ENCODE measurements around the gene SUSD5. TPM values are rescaled to one million over a fixed set of nuclear protein-coding genes. Genes with fewer than 3 reads are reported as not detected.

SUSD5 gene
- total and polyA plus RNA-seq, 2 of the 4 experiments (the other 2 are of a cell fraction) = 1.4 to 2.9 TPM

- Histone ChIP-seq H3K23ac (ENCODE audit: low read depth, low read length) (no peak overlapping the region), H4K5ac (ENCODE audit: low read depth, low read length) (no peak overlapping the region), H3K27ac (ENCODE audit: insufficient read depth, low read length) (no peak overlapping the region), H3K4me3 (ENCODE audit: insufficient read depth, low read depth, low read length) (no peak overlapping the region), H2BK20ac (ENCODE audit: low read depth, low read length) (no peak overlapping the region), H3K4me2 (ENCODE audit: low read depth, low read length) (no peak overlapping the region), H4K91ac (ENCODE audit: insufficient read depth, low read depth, low read length) (no peak overlapping the region), H3K4ac (ENCODE audit: low read depth, low read length) (no peak overlapping the region), H2BK120ac (ENCODE audit: low read depth, low read length) (no peak overlapping the region), H3K36me3 (ENCODE audit: control insufficient read depth, insufficient read depth, low read length) (no peaks in the 10 kb centered on the region), H3K79me1 (ENCODE audit: low read depth in 1 of 2, low read length in 2 of 2) (no peaks in the 10 kb centered on the region), H3K56ac (ENCODE audit: extremely low read depth, insufficient read depth, low read length) (no peak overlapping the region), H4K20me1 (ENCODE audit: insufficient read depth, low read length) (no peaks in the 10 kb centered on the region), H2BK5ac (ENCODE audit: low read depth, low read length, poor library complexity, severe bottlenecking) (no peak overlapping the region), H4K8ac (ENCODE audit: low read depth in 2 of 2, low read length in 2 of 2) (no peak overlapping the region), H3K27me3 (ENCODE audit: control insufficient read depth, insufficient read depth, low read length) (peaks cover 4% of the 10 kb centered on the region; the same call in 1 of the 2 replicates), H3K9ac (ENCODE audit: low read depth, low read length) (no peak overlapping the region), H3K18ac (ENCODE audit: low read depth, low read length) (no peak overlapping the region), H3K14ac (replicated peaks; ENCODE audit: low read depth, low read length) (no peak overlapping the region), H2AFZ (replicated peaks; ENCODE audit: low read length, poor library complexity) (no peak overlapping the region), H3K9me1 (ENCODE audit: insufficient read depth, low read length) (no peaks in the 10 kb centered on the region), H2AK9ac (replicated peaks; ENCODE audit: low read depth, low read length, poor library complexity) (no peak overlapping the region), H2BK15ac (ENCODE audit: low read depth, low read length) (no peak overlapping the region), H2AK5ac (ENCODE audit: low read depth, low read length) (no peak overlapping the region), H3K4me1 (ENCODE audit: control insufficient read depth, insufficient read depth, low read length) (no peaks in the 10 kb centered on the region), H3K9me3 (ENCODE audit: control insufficient read depth, insufficient read depth, low read length) (no peaks in the 10 kb centered on the region)
- intact Hi-C loops (cut with micrococcal nuclease) = no loop called here
- dilution Hi-C loops (cut with HindIII; ENCODE audit: low sequenced_read_pairs, unreplicated experiment) = no loop called here
- WGBS, 2 experiments (ENCODE audit: extremely low coverage in 2 of 2, insufficient read length in 1 of 2) = 100% methylated on average over 1 of the region's 3 CpGs; no CpG with 5 or more reads in 1 of the 2 experiments
- in situ Hi-C loops (cut with MboI; ENCODE audit: low sequenced_read_pairs) = no loop called here
- ChIA-PET POLR2A (ENCODE audit: unreplicated experiment) (no interaction called here), CTCF (no interaction called here)
- DNase-seq (no peak), ATAC-seq (ENCODE audit: low read depth) (no peak)
- no TSS peak for BruUV-seq (replicated peaks)
- TF ChIP-seq SMC3 (IDR thresholded peaks at IDR 0.05; ENCODE audit: low read depth, low read length) (no peak), MAZ (IDR thresholded peaks at IDR 0.05; ENCODE audit: borderline replicate concordance, low read depth, low read length) (no peak), RAD21 (IDR thresholded peaks at IDR 0.05; ENCODE audit: low read length) (no peak)
- TF ChIP-seq, protein P1, sequence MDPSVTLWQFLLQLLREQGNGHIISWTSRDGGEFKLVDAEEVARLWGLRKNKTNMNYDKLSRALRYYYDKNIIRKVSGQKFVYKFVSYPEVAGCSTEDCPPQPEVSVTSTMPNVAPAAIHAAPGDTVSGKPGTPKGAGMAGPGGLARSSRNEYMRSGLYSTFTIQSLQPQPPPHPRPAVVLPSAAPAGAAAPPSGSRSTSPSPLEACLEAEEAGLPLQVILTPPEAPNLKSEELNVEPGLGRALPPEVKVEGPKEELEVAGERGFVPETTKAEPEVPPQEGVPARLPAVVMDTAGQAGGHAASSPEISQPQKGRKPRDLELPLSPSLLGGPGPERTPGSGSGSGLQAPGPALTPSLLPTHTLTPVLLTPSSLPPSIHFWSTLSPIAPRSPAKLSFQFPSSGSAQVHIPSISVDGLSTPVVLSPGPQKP (IDR thresholded peaks at IDR 0.05; ENCODE audit: borderline replicate concordance, low read depth, low read length) = no peak
These were observed 115.6 kb downstream of the SUSD5 start for GRCh38 chr3:33103034-33103433.

All from IMR-90 (cell line).